Measurements from ENCODE around the gene PCSK5. TPM values are rescaled to one million over a fixed set of nuclear protein-coding genes. Genes with fewer than 3 reads are reported as not detected.

Gene PCSK5
- total RNA-seq, 2 donors from 2014 or later: 2.4 to 32.2 TPM

DNA sequence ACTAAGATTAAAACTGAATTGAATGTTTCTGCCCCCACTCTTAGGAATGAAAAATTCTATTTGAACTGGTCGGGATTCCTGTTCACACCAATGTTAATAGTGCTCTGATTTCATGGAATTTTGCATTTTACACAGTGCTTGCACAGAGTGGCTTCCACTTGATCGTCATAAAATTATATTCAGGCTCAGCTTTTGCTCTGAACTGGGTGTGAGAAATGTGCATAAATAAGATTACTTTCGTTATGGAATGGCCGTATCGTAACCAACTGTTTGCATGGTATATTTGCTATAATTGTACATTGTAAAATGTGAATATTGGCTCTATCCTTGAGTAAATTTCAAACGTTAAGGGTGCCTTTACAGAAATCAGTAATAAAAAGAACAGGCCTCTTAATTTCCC, 262.9 kb downstream of the PCSK5 start:
- WGBS: 71% methylated on average over 6 of the region's 6 CpGs
- no peak for TF ChIP-seq POLR2AphosphoS5 (IDR thresholded peaks at IDR 0.05)
- TF ChIP-seq POLR2A (IDR thresholded peaks at IDR 0.05): no peak
- TF ChIP-seq, protein P1, sequence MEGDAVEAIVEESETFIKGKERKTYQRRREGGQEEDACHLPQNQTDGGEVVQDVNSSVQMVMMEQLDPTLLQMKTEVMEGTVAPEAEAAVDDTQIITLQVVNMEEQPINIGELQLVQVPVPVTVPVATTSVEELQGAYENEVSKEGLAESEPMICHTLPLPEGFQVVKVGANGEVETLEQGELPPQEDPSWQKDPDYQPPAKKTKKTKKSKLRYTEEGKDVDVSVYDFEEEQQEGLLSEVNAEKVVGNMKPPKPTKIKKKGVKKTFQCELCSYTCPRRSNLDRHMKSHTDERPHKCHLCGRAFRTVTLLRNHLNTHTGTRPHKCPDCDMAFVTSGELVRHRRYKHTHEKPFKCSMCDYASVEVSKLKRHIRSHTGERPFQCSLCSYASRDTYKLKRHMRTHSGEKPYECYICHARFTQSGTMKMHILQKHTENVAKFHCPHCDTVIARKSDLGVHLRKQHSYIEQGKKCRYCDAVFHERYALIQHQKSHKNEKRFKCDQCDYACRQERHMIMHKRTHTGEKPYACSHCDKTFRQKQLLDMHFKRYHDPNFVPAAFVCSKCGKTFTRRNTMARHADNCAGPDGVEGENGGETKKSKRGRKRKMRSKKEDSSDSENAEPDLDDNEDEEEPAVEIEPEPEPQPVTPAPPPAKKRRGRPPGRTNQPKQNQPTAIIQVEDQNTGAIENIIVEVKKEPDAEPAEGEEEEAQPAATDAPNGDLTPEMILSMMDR (IDR thresholded peaks at IDR 0.05): no peak

DNA sequence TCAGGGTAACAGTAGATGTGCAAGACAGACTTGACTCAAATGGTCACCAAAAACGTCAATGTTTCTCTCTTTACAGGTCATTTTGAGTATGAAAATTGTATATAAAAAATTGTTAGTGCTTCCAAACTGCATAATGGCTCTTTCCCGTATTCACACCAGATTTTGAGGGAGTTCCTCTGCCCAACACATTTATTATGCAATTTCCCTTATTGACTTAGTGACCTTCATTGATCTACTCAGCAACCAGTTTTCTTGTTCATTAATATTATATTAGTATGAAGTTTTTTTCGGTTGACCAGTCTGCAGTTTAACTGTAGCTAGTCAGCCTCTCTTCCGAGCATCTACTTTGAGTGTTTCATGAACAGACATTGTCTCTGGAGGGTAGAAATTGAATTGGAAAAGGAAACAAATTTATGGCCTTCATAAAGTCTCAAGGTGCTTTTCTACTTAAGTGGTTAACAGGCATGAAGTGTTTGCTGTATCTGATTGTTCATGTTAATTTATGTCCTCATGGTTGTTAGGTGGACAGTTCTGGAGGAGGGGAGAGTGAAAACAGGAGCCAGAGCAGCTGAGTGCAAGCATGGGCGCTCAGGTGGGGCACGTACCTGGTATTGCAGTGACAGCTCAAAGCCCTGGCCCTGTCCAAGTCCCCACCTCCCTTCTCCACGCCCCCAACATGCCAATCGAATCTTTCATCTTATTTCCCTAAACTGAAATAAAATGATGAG, 263.6 kb downstream of the PCSK5 start:
- no peak overlapping the region for H3K27ac ChIP-seq
- 83% methylated on average over 8 of the region's 8 CpGs for WGBS
- H3K27me3 ChIP-seq (replicated peaks; ENCODE audit: insufficient read depth): no peaks in the 10 kb centered on the region
- TF ChIP-seq, protein P1 (IDR thresholded peaks at IDR 0.05): no peak
- TF ChIP-seq POLR2A (IDR thresholded peaks at IDR 0.05): no peak
- TF ChIP-seq POLR2AphosphoS5 (IDR thresholded peaks at IDR 0.05): no peak
- no peak overlapping the region for H3K4me3 ChIP-seq
- no peaks in the 10 kb centered on the region for H3K36me3 ChIP-seq
- no peaks in the 10 kb centered on the region for H3K9me3 ChIP-seq
- intact Hi-C loops (cut with DNase I): no loop called here
- DNase-seq (ENCODE audit: low spot score): no peak
- no peaks in the 10 kb centered on the region for H3K4me1 ChIP-seq (replicated peaks)

More for the DNA sequence above, 262.9 kb downstream of the PCSK5 start:
- H3K36me3 ChIP-seq: no peaks in the 10 kb centered on the region
- DNase-seq (ENCODE audit: low spot score): no peak
- no peaks in the 10 kb centered on the region for H3K27me3 ChIP-seq (replicated peaks; ENCODE audit: insufficient read depth)
- H3K27ac ChIP-seq: no peak overlapping the region
- no peak overlapping the region for H3K4me3 ChIP-seq
- intact Hi-C loops (cut with DNase I): no loop called here
- H3K9me3 ChIP-seq: no peaks in the 10 kb centered on the region
- no peaks in the 10 kb centered on the region for H3K4me1 ChIP-seq (replicated peaks)

DNA sequence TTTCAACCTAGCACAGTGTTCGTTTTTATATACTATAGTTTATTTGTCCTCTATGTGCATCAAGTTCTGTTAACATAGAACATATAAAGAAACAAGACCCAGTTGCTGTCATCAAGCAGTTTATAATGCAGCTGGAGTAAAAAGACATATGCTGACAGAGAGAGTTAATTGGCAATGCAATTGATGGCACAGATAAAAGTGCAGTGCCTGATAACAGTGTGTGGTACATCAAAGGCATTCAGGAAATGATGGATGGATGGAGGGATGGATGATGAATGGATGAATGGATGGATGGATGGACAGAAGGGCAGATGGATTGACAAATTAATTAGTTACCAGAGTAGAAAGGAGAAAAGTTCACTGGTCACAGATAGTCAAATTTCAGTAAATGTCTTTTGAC, 264.9 kb downstream of the PCSK5 start:
- no peak overlapping the region for H3K4me3 ChIP-seq
- H3K4me1 ChIP-seq (replicated peaks): no peaks in the 10 kb centered on the region
- 77% methylated on average over 1 of the region's 1 CpG for WGBS
- intact Hi-C loops (cut with DNase I): no loop called here
- H3K27me3 ChIP-seq (replicated peaks; ENCODE audit: insufficient read depth): no peaks in the 10 kb centered on the region
- no peak for TF ChIP-seq POLR2AphosphoS5 (IDR thresholded peaks at IDR 0.05)
- TF ChIP-seq POLR2A (IDR thresholded peaks at IDR 0.05): no peak
- TF ChIP-seq, protein P1 (IDR thresholded peaks at IDR 0.05): no peak
- no peaks in the 10 kb centered on the region for H3K36me3 ChIP-seq
- H3K9me3 ChIP-seq: no peaks in the 10 kb centered on the region
- H3K27ac ChIP-seq: no peak overlapping the region
- DNase-seq (ENCODE audit: low spot score): no peak

DNA sequence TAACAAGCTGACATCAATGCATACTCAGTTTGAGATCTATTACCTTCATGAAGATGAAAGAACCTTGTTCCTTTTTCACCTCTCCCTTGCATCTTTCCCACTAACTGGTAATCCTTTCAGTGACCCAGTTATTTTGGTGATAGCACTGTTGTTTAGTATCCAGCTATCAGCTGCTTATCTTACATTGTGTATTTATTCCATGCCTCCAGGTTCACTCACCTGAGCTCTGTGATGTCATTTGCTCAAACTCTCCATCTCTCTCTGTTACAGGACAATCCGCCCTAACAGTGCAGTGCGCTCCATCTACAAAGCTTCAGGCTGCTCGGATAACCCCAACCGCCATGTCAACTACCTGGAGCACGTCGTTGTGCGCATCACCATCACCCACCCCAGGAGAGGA, 268.2 kb downstream of the PCSK5 start:
- H3K27ac ChIP-seq: no peak overlapping the region
- H3K36me3 ChIP-seq: no peaks in the 10 kb centered on the region
- intact Hi-C loops (cut with DNase I): no loop called here
- H3K27me3 ChIP-seq (replicated peaks; ENCODE audit: insufficient read depth): no peaks in the 10 kb centered on the region
- WGBS: 98% methylated on average over 7 of the region's 7 CpGs
- no peaks in the 10 kb centered on the region for H3K9me3 ChIP-seq
- H3K4me1 ChIP-seq (replicated peaks): no peaks in the 10 kb centered on the region
- no peak for DNase-seq (ENCODE audit: low spot score)
- no peak overlapping the region for H3K4me3 ChIP-seq
- TF ChIP-seq POLR2A (IDR thresholded peaks at IDR 0.05) (no peak), POLR2AphosphoS5 (IDR thresholded peaks at IDR 0.05) (no peak)
- TF ChIP-seq, protein P1 (IDR thresholded peaks at IDR 0.05): no peak

DNA sequence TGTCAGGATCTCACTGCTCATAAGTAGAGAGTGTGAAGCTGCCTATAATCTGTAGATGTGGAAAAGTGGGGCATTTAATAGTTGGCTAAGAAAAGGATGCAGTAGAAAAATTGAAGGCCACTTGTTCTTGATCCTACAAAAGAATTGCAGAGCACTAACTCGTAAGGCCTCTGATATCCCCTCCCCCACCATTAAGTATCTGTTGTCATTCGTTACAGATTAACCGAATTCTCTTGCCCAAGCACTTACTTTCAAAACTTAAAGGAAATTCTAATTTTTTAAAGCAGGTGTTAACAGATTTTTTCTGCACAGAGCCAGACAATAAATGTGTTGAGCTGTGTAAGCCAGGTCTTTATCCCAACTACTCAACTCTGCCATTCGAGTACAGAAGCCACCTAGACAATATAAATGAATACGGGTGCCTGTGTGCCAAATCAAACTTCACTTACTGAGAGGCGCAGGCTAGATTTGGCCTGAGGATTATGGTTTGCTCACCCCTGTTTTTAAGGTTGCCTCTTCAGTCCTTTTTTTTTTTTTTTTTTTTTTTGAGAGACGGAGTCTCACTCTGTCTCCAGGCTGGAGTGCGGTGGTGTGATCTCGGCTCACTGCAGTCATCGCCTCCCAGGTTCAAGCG, 268.9 kb downstream of the PCSK5 start:
- H3K36me3 ChIP-seq: no peaks in the 10 kb centered on the region
- no peaks in the 10 kb centered on the region for H3K27me3 ChIP-seq (replicated peaks; ENCODE audit: insufficient read depth)
- WGBS: 88% methylated on average over 11 of the region's 11 CpGs
- no peaks in the 10 kb centered on the region for H3K9me3 ChIP-seq
- H3K4me3 ChIP-seq: no peak overlapping the region
- no peak for DNase-seq (ENCODE audit: low spot score)
- H3K4me1 ChIP-seq (replicated peaks): no peaks in the 10 kb centered on the region
- TF ChIP-seq POLR2A (IDR thresholded peaks at IDR 0.05) (no peak), POLR2AphosphoS5 (IDR thresholded peaks at IDR 0.05) (no peak)
- TF ChIP-seq, protein P1 (IDR thresholded peaks at IDR 0.05): no peak
- intact Hi-C loops (cut with DNase I): no loop called here
- H3K27ac ChIP-seq: no peak overlapping the region

All from prostate gland (tissue), 2 donors.